DOHH2 (cell line): ENCODE data around the gene APLNR.

Experiments used
- EZH2phosphoT487 ChIP-seq: fragments of 200-600 bp; sonication (generic); IDR thresholded peaks from 2 replicates; pipeline ENCODE4 v1.6.1; 2017; ENCODE audit warnings: borderline replicate concordance, mild to moderate bottlenecking, antibody characterized with exemption, low read length, moderate library complexity, mixed read lengths
- TF ChIP-seq, protein P1 (sequence below): fragments of 200-600 bp; sonication (generic); IDR thresholded peaks from one replicate; pipeline ENCODE4 v1.5.1; 2014; ENCODE audit warnings: antibody characterized with exemption, mild to moderate bottlenecking, low read depth, low read length; ENCODE audit not compliant: poor library complexity, severe bottlenecking

DNA sequence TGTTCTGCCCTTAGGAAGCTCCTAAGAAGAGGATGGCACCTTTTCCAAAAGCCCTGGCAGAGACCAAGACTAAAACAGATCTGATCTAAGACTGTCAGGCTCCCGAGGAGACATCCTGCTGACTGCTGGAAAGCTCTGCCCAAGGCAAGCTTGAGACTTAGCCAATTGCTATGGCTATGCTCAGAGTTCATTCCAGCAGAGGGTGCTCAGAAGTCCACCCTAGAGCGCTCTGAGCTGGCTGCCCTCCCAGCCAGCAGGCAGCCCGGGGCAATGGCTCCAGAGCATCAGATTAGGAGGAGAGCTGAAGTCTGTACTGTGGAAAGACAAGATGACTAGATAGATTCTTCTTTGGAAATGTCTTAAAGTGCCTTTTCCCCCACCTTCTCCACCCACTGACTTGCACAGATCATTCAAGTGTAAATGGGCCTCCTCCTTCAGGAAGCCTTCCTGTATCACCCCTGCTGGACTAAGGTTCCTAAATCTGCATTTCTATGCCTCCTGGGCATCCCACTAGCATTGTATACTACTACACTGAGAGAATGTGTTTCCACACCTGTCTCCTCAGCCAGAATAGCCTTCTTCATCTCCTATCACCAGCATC, 31.9 kb downstream of the APLNR start:
- TF ChIP-seq, protein P1, sequence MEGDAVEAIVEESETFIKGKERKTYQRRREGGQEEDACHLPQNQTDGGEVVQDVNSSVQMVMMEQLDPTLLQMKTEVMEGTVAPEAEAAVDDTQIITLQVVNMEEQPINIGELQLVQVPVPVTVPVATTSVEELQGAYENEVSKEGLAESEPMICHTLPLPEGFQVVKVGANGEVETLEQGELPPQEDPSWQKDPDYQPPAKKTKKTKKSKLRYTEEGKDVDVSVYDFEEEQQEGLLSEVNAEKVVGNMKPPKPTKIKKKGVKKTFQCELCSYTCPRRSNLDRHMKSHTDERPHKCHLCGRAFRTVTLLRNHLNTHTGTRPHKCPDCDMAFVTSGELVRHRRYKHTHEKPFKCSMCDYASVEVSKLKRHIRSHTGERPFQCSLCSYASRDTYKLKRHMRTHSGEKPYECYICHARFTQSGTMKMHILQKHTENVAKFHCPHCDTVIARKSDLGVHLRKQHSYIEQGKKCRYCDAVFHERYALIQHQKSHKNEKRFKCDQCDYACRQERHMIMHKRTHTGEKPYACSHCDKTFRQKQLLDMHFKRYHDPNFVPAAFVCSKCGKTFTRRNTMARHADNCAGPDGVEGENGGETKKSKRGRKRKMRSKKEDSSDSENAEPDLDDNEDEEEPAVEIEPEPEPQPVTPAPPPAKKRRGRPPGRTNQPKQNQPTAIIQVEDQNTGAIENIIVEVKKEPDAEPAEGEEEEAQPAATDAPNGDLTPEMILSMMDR, result no peak
- no peak for TF ChIP-seq EZH2phosphoT487
